MCF 10A (cell line): ENCODE data around the gene HBQ1. TPM values are rescaled to one million over a fixed set of nuclear protein-coding genes. Genes with fewer than 3 reads are reported as not detected.

ENCODE experiments used
- BruUV-seq: library from RNA; stranded (reverse); fragments of 400-500 nt; replicated peaks from 2 replicates; lab custom pipeline; 2021; lab: Mats Ljungman, UMichigan
- CTCF ChIA-PET: fragments of 300-600 bp; sonication (Branson Sonifier 250); formaldehyde crosslinking; extraction: SDS; loops from one replicate; lab custom pipeline; 2021; ENCODE audit warnings: antibody characterized with exemption, inconsistent platforms; lab: Yijun Ruan, JAX
- POLR2A ChIA-PET: fragments of 300-600, 350-650 bp; sonication (Branson Sonifier 250); formaldehyde crosslinking; extraction: SDS; loops from one replicate; lab custom pipeline; 2020; ENCODE audit warnings: antibody characterized with exemption, inconsistent platforms; lab: Yijun Ruan, JAX
- DNase-seq: peaks from one replicate; pipeline ENCODE4 v3.0.0-alpha.2; 2018; ENCODE audit not compliant: unreplicated experiment
- H3K27ac Mint-ChIP-seq: one replicate; pipeline ENCODE4 v1.8.0; 2022; ENCODE audit warnings: mild to moderate bottlenecking, low read depth, mixed read lengths; ENCODE audit not compliant: unreplicated experiment
- H3K27me3 Mint-ChIP-seq: one replicate; pipeline ENCODE4 v1.8.0; 2022; ENCODE audit warnings: mixed read lengths; ENCODE audit not compliant: insufficient read depth, unreplicated experiment
- H3K36me3 Mint-ChIP-seq: one replicate; pipeline ENCODE4 v1.8.0; 2022; ENCODE audit warnings: mild to moderate bottlenecking, moderate library complexity, mixed read lengths; ENCODE audit not compliant: insufficient read depth, unreplicated experiment
- H3K4me1 Mint-ChIP-seq: one replicate; pipeline ENCODE4 v1.8.0; 2022; ENCODE audit warnings: mixed read lengths; ENCODE audit not compliant: insufficient read depth, unreplicated experiment
- H3K4me3 Mint-ChIP-seq: one replicate; pipeline ENCODE4 v1.8.0; 2022; ENCODE audit warnings: mild to moderate bottlenecking, moderate library complexity, mixed read lengths; ENCODE audit not compliant: unreplicated experiment
- H3K9me3 Mint-ChIP-seq: one replicate; pipeline ENCODE4 v1.8.0; 2022; ENCODE audit warnings: mixed read lengths; ENCODE audit not compliant: unreplicated experiment
- CTCF ChIP-seq: fragments of 200-600 bp; IDR thresholded peaks from one replicate; pipeline ENCODE4 v1.8.0; 2022; ENCODE audit warnings: antibody characterized with exemption, mild to moderate bottlenecking; ENCODE audit not compliant: unreplicated experiment
- intact Hi-C: fragments of 100-400 bp; cut with micrococcal nuclease; formaldehyde crosslinking; loops from 2 replicates; pipeline ENCODE4 v1.14.1; 2022
- total RNA-seq: library from RNA; stranded (reverse); gene quantifications from 2 replicates; pipeline ENCODE4 v1.2.3, GENCODE V29; 2022

HBQ1 gene
- total RNA-seq, 1 experiment from 2014 or later: not detected

GRCh38 chr16:177981-178667 is 2.1 kb upstream of the HBQ1 start:
- no peak for DNase-seq
- no peak for TF ChIP-seq CTCF
- H3K27me3 Mint-ChIP-seq: peaks cover 37% of the 10 kb centered on the region
- POLR2A ChIA-PET: no interaction called here
- BruUV-seq: no TSS peak
- CTCF ChIA-PET: interaction anchor here (0.6 kb wide), 1 partner anchor 56 kb away, joined by 3 read pairs; no protein-coding TSS in a partner anchor
- no peak overlapping the region for H3K27ac Mint-ChIP-seq
- H3K4me3 Mint-ChIP-seq: no peak overlapping the region
- H3K9me3 Mint-ChIP-seq: no peaks in the 10 kb centered on the region
- intact Hi-C loops: no loop called here
- no peaks in the 10 kb centered on the region for H3K4me1 Mint-ChIP-seq
- peaks cover 1% of the 10 kb centered on the region for H3K36me3 Mint-ChIP-seq

GRCh38 chr16:178668-179015 is 1.6 kb upstream of the HBQ1 start:
- H3K27me3 Mint-ChIP-seq: peaks cover 34% of the 10 kb centered on the region
- no peak overlapping the region for H3K27ac Mint-ChIP-seq
- BruUV-seq: no TSS peak
- ChIA-PET POLR2A (no interaction called here), CTCF (no interaction called here)
- intact Hi-C loops: no loop called here
- no peak overlapping the region for H3K4me3 Mint-ChIP-seq
- H3K36me3 Mint-ChIP-seq: peaks cover 6% of the 10 kb centered on the region
- H3K4me1 Mint-ChIP-seq: no peaks in the 10 kb centered on the region
- DNase-seq: peak; percentile 62
- no peaks in the 10 kb centered on the region for H3K9me3 Mint-ChIP-seq
- no peak for TF ChIP-seq CTCF

- BruUV-seq: no TSS peak
- intact Hi-C loops: no loop called here
- no peak for TF ChIP-seq CTCF
- DNase-seq: no peak
- POLR2A ChIA-PET: no interaction called here
- Mint-ChIP-seq H3K27ac (no peak overlapping the region), H3K4me3 (no peak overlapping the region), H3K36me3 (peaks cover 9% of the 10 kb centered on the region), H3K27me3 (peaks cover 26% of the 10 kb centered on the region), H3K4me1 (no peaks in the 10 kb centered on the region), H3K9me3 (no peaks in the 10 kb centered on the region)
- CTCF ChIA-PET: interaction anchor here (4.7 kb wide), 1 partner anchor 73 kb away, joined by 27 read pairs; no protein-coding TSS in a partner anchor
Measured at GRCh38 chr16:179211-180092, 807 bp upstream of the HBQ1 start.
